Astrocyte (in vitro differentiated cells and primary cell): ENCODE data around the gene HMCN1.

Experiments
- CTCF ChIP-seq: IDR thresholded peaks from 2 replicates; pipeline ENCODE4 v1.5.1; 2011; ENCODE audit warnings: low read depth, mild to moderate bottlenecking, inconsistent platforms, low read length, moderate library complexity; ENCODE audit not compliant: insufficient read depth
- EZH2 ChIP-seq: IDR thresholded peaks from 2 replicates; pipeline ENCODE4 v1.6.1; 2012; ENCODE audit warnings: mild to moderate bottlenecking, low read length, inconsistent platforms; ENCODE audit not compliant: insufficient read depth

- TF ChIP-seq CTCF (no peak), EZH2 (no peak)
Measured at GRCh38 chr1:185926588-185926987, 192.4 kb downstream of the HMCN1 start.
